IPS-20b (cell line): ENCODE data around the gene CNNM4.

Experiments used
- H3K27ac ChIP-seq: one replicate; pipeline ENCODE4 v1.5.1; 2013; ENCODE audit warnings: low read length
- H3K27me3 ChIP-seq: 2 replicates; pipeline ENCODE4 v1.6.1; 2013; ENCODE audit warnings: mild to moderate bottlenecking, low read length, inconsistent platforms; ENCODE audit not compliant: insufficient read depth
- H3K36me3 ChIP-seq: 2 replicates; pipeline ENCODE4 v1.6.1; 2013; ENCODE audit warnings: low read depth, mild to moderate bottlenecking, inconsistent platforms, low read length, moderate library complexity; ENCODE audit not compliant: insufficient read depth
- H3K4me1 ChIP-seq: 2 replicates; pipeline ENCODE4 v1.6.1; 2013; ENCODE audit warnings: mild to moderate bottlenecking, control low read depth, inconsistent platforms, low read length, moderate library complexity; ENCODE audit not compliant: insufficient read depth
- H3K4me3 ChIP-seq: 2 replicates; pipeline ENCODE4 v1.5.1; 2013; ENCODE audit warnings: mild to moderate bottlenecking, low read length, inconsistent platforms
- H3K9ac ChIP-seq: 2 replicates; pipeline ENCODE4 v1.6.1; 2013; ENCODE audit warnings: low read depth, mild to moderate bottlenecking, inconsistent platforms, low read length, moderate library complexity
- H3K9me3 ChIP-seq: 2 replicates; pipeline ENCODE4 v1.6.1; 2013; ENCODE audit warnings: mild to moderate bottlenecking, low read depth, low read length, inconsistent platforms; ENCODE audit not compliant: insufficient read depth

Gene CNNM4

GRCh38 chr2:96859681-96860064 lies 99.0 kb downstream of the CNNM4 start:
- Histone ChIP-seq H3K9ac (no peak overlapping the region), H3K36me3 (peaks cover 44% of the 10 kb centered on the region), H3K9me3 (no peaks in the 10 kb centered on the region), H3K27me3 (no peaks in the 10 kb centered on the region), H3K4me3 (no peak overlapping the region; the same call in 1 of the 2 replicates), H3K27ac (no peak overlapping the region), H3K4me1 (peaks cover 7% of the 10 kb centered on the region)

- no peak overlapping the region for H3K4me3 ChIP-seq
Measured at GRCh38 chr2:96860065-96861029, 99.6 kb downstream of the CNNM4 start.

GRCh38 chr2:96861074-96861473 lies 100.4 kb downstream of the CNNM4 start:
- peaks cover 58% of the 10 kb centered on the region for H3K36me3 ChIP-seq
- no peaks in the 10 kb centered on the region for H3K9me3 ChIP-seq
- no peak overlapping the region for H3K27ac ChIP-seq
- H3K27me3 ChIP-seq, result no peaks in the 10 kb centered on the region
- peaks cover 7% of the 10 kb centered on the region for H3K4me1 ChIP-seq
- no peak overlapping the region for H3K4me3 ChIP-seq
- H3K9ac ChIP-seq, result no peak overlapping the region

More at GRCh38 chr2:96860065-96861029, 99.6 kb downstream of the CNNM4 start:
- no peaks in the 10 kb centered on the region for H3K27me3 ChIP-seq
- H3K9me3 ChIP-seq, result no peaks in the 10 kb centered on the region
- H3K9ac ChIP-seq, result no peak overlapping the region
- H3K36me3 ChIP-seq, result peaks cover 51% of the 10 kb centered on the region
- H3K4me1 ChIP-seq, result peaks cover 7% of the 10 kb centered on the region
- H3K27ac ChIP-seq, result no peak overlapping the region
